Testis (tissue), 2 donors: ENCODE results near the gene CUEDC1.

ENCODE experiments used
- POLR2A ChIP-seq: fragments of 450-650 bp; IDR thresholded peaks from one replicate; pipeline ENCODE4 v1.6.1; 2017; ENCODE audit warnings: antibody characterized with exemption, mild to moderate bottlenecking, moderate library complexity
- TF ChIP-seq, protein P1 (sequence below), 3 experiments: fragments of 450-650 bp in 2 of 3; fragments of 200-600 bp in 1 of 3; sonication (generic) in 1 of 3; IDR thresholded peaks; one replicate each; pipeline ENCODE4 v1.5.1; 2016 to 2019; ENCODE audit warnings: antibody characterized with exemption in 3 of 3, mild to moderate bottlenecking in 2 of 3, moderate library complexity in 1 of 3

DNA sequence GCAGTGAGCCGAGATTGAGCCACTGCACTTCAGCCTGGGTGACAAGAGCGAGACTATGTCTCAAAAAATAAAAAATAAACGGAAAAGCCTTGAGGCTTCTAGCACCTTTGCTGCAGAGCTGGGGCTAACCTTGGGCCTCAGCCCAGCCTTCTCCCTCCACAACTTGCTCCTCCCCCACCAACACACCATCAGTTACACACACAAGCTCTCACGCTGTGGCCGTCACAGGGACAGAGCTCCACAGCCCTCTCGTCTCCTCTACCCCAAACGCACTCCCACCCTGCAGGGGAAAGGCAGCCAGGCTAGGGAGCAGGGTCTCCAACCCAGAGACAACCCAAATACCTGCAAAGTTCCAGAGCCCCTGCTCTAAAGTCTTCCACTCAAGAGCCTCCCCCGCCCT is 83.3 kb downstream of the CUEDC1 start:
- TF ChIP-seq POLR2A, result no peak
- TF ChIP-seq, protein P1, sequence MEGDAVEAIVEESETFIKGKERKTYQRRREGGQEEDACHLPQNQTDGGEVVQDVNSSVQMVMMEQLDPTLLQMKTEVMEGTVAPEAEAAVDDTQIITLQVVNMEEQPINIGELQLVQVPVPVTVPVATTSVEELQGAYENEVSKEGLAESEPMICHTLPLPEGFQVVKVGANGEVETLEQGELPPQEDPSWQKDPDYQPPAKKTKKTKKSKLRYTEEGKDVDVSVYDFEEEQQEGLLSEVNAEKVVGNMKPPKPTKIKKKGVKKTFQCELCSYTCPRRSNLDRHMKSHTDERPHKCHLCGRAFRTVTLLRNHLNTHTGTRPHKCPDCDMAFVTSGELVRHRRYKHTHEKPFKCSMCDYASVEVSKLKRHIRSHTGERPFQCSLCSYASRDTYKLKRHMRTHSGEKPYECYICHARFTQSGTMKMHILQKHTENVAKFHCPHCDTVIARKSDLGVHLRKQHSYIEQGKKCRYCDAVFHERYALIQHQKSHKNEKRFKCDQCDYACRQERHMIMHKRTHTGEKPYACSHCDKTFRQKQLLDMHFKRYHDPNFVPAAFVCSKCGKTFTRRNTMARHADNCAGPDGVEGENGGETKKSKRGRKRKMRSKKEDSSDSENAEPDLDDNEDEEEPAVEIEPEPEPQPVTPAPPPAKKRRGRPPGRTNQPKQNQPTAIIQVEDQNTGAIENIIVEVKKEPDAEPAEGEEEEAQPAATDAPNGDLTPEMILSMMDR (IDR thresholded peaks at IDR 0.05), result no peak
